Loucy (cell line): ENCODE data around the gene ZFYVE1.

ENCODE experiments used
- EZH2phosphoT487 ChIP-seq: fragments of 200-600 bp; IDR thresholded peaks from 2 replicates; pipeline ENCODE4 v1.6.1; 2018; ENCODE audit warnings: antibody characterized with exemption, mild to moderate bottlenecking, moderate library complexity, borderline replicate concordance
- TF ChIP-seq, protein P1 (sequence below): fragments of 200-600 bp; sonication (generic); conservative IDR thresholded peaks from 2 replicates; pipeline ENCODE4 v1.5.1; 2014; ENCODE audit warnings: mild to moderate bottlenecking, antibody characterized with exemption, low read length

DNA sequence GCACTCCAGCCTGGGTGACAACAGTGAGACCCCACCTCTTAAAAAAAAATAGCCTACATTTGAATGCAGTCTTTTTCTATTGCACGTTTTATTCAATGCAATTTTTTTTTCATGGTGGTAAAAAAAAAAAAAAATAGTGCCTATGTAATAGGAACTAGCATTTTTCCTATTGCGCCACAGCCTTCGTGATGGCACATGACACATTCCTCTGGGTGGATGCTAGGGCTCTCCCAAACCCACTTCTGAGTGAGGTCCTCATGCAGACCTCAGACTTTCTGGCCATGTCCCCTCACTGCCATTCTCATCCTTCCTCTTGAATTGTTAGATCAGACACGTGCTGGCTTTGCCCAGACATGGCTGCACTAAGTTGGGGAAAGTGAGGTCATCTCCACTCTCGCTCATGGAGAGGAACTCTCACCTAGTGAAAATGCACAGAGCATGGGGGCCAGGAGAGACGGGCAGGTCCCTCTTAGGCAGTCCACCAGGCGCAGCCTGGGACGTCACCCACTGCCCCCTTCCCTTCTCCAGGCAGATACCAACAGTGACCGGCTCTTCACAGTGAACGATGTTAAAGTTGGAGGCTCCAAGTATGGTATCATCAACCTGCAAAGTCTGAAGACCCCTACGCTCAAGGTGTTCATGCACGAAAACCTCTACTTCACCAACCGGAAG lies 81.4 kb downstream of the ZFYVE1 start:
- TF ChIP-seq, protein P1, sequence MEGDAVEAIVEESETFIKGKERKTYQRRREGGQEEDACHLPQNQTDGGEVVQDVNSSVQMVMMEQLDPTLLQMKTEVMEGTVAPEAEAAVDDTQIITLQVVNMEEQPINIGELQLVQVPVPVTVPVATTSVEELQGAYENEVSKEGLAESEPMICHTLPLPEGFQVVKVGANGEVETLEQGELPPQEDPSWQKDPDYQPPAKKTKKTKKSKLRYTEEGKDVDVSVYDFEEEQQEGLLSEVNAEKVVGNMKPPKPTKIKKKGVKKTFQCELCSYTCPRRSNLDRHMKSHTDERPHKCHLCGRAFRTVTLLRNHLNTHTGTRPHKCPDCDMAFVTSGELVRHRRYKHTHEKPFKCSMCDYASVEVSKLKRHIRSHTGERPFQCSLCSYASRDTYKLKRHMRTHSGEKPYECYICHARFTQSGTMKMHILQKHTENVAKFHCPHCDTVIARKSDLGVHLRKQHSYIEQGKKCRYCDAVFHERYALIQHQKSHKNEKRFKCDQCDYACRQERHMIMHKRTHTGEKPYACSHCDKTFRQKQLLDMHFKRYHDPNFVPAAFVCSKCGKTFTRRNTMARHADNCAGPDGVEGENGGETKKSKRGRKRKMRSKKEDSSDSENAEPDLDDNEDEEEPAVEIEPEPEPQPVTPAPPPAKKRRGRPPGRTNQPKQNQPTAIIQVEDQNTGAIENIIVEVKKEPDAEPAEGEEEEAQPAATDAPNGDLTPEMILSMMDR: no peak
- no peak for TF ChIP-seq EZH2phosphoT487
